GM21723 (cell line): ENCODE measurements around the gene CLSTN1.
A peak's percentile ranks its signal among the peaks of the same experiment; 100 is the strongest.

Experiments used
- ATAC-seq: cut with Tn5 transposase; IDR thresholded peaks from one replicate; pipeline ENCODE4 v1.9.1; 2021; ENCODE audit warnings: mild to moderate bottlenecking, moderate library complexity; ENCODE audit not compliant: unreplicated experiment

The CLSTN1 gene

GRCh38 chr1:9732123-9732971 is 91.4 kb downstream of the CLSTN1 start:
- ATAC-seq: no peak

DNA sequence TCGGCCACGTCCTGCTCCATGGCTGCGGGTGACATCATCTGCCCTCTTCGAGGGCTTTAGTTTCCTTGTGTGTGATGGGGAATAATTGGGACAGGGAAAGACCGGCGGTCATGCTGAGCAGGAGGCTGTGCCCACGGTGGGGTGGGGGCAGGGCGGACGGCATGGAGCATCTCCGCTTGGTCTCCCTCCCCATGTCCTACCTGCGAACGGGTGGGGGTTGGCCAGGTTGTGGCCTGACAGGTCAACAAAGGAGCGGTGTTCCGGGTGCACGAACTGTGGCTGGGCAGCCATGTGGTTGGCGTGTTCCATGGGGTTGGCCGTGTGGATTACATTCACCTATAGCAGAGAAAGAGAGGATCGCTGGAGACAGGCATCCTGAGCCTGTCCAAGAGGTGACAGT is 92.2 kb downstream of the CLSTN1 start:
- ATAC-seq: no peak

DNA sequence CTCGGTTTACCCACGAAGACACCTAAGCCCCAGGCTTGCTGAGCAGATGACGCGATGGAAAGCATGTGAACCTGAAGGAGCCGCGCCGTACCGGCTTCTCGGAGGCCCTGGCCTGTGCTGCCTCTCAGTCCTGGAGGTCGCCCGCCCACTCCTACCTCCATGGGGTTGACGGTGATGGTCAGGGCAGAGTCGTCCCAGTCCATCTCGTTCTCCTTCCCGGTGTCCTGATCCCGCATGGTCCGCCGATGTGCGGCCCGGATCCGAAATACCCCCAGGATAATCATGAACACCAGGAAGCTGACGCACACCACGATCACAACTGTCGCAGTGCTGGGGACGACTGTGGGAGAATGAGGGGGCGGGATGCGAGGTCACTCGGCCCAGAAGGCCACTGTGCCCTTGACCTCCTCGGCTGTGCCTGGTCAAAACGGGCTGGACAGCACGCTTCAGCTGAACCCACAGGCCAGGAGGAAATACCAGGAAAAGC is 92.7 kb downstream of the CLSTN1 start:
- ATAC-seq: no peak

DNA sequence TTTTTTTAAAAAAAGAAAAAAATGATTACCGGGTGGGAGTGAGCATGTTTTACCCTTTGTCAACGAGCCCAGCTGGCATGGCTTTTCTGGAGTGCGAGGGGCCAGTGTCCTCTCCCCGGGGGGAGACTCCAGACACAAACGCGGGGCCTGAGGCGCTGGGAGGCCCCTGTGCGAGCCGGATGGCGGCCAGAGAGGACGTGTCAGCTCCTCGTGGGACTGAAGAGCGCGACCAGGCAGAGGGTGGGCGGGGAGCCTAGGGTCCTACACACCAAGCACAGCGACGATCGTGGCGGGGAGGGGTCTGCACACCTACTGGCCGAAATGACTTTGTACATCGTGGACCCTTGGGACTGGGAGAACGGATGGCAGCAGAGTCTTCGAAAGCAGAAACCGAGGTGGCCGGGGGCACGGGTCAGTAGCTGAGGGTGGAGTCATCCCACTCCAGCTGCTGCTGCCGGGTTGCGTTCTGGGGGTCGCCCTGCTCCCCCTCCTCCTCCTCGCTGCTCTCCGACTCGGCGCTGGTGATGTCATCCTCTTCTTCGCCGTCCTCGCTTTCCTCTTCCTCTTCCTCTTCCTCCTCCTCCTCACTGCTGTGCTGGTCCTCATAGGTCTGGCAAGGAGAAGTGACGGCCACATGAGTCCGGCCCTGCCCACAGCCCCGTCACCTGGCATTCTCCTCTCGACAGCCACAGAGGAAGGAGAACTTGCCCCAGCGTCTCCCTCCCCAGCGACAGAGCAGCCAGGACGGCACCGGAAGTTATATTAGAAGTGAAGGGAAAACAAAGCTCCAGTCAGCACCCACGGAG is 93.5 kb downstream of the CLSTN1 start:
- no peak for ATAC-seq

DNA sequence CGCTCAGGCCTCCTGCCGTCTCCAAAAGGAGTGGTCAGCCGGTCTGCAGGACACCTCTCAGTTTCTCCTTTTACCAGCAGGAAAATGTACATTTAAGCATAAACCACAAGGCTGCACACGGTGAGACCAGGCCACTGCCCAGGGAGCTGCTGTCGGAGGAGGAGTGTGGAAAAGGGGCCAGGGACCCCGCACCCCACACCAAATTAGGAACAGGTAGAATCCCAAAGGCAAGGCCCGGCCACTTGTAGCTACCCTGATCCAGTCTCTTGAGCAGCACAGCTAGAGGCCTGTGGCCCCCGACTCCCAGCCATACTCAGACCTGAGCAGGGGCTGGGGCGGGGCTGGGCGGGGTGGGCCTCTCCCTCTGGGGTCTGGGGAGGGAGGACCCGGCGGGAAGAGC is 94.2 kb downstream of the CLSTN1 start:
- ATAC-seq: no peak

- ATAC-seq: no peak
Observed at GRCh38 chr1:9728451-9729295, 95.1 kb downstream of the CLSTN1 start.

DNA sequence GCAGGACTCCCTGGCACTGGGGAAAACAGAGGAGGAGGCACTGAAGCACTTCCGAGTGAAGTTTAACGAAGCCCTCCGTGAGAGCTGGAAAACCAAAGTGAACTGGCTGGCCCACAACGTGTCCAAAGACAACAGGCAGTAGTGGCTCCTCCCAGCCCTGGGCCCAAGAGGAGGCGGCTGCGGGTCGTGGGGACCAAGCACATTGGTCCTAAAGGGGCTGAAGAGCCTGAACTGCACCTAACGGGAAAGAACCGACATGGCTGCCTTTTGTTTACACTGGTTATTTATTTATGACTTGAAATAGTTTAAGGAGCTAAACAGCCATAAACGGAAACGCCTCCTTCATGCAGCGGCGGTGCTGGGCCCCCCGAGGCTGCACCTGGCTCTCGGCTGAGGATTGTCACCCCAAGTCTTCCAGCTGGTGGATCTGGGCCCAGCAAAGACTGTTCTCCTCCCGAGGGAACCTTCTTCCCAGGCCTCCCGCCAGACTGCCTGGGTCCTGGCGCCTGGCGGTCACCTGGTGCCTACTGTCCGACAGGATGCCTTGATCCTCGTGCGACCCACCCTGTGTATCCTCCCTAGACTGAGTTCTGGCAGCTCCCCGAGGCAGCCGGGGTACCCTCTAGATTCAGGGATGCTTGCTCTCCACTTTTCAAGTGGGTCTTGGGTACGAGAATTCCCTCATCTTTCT is 96.7 kb downstream of the CLSTN1 start:
- ATAC-seq: no peak

DNA sequence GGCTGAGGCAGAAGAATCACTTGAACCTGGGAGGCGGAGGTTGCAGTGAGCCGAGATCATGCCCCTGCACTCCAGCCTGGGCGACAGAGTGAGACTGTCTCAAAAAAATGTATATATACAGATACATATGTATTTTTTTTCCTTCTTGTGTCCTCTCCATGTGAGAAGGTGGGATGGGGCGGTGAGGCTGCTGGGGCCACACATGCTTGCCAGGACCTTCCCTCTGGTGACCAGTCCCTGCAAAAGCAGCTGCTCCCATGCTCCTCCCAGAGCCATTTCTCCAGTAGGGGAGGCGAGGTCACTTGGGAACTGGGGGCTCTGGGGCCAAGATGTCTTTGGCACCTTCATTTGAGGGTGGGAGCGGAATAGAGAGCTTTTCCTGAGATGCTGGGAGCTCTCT is 97.4 kb downstream of the CLSTN1 start:
- ATAC-seq: no peak

GRCh38 chr1:9724706-9725476 is 98.9 kb downstream of the CLSTN1 start:
- peak; percentile 55 for ATAC-seq

DNA sequence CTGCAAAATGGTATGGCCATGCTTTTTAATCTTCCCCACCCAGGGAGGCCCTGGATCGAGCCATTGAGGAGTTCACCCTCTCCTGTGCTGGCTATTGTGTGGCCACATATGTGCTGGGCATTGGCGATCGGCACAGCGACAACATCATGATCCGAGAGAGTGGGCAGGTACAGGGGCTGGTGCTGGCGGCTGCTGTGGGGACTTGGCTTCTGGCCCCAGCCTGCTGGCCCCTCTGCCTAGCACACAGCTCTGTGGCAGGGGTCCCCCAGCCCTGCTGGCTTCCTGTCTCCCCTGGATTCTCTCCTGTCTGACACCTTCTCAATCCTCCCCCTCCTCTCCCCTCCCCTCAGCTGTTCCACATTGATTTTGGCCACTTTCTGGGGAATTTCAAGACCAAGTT is 99.8 kb downstream of the CLSTN1 start:
- no peak for ATAC-seq

DNA sequence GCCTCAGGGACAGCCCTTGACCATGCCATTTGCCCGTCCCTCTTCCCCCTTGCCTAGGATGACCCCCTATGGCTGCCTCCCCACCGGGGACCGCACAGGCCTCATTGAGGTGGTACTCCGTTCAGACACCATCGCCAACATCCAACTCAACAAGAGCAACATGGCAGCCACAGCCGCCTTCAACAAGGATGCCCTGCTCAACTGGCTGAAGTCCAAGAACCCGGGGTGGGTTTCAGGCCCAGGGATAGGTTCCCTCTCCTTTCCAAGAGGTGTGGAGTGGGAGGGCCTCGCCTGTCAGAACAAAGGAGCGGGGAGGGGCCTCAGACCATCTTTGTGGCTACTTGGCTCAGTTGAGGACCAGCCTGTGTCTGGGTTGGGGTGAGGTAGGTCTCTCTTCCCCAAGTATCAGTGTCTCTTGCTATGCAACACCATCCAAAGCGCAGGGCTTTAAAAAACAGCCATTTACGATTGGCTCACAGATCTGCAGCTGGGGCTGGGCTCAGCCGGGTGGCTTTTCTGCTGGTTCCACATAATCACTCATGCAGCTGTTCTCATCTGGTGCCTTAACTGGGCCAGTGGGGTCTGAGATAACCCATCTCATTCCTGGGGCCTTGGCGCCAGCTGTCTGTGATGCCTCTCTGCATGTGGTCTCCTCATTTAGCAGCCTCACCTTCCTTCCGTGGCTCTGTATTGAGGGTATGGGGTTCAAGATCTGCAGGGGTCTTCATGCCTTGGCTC is 100.5 kb downstream of the CLSTN1 start:
- ATAC-seq: no peak

DNA sequence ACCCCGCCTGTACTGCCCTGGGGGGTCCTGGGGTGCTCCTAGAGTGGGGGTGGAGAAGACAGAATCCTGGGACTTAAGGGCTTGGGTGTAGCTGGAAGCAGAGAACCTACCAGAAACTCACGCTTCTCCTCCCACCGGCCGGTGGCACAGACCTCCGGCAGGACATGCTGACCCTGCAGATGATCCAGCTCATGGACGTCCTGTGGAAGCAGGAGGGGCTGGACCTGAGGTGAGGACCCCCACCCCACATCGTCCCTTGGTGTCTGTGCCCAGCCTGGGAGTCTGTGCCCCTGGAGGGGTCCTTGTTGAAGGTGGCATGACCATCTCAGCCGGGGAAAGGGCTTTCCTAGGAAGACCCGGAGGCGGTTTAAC is 101.4 kb downstream of the CLSTN1 start:
- ATAC-seq: no peak

GRCh38 chr1:9721606-9722377 is 102.0 kb downstream of the CLSTN1 start:
- no peak for ATAC-seq

- no peak for ATAC-seq
Observed at GRCh38 chr1:9720785-9721605, 102.8 kb downstream of the CLSTN1 start.

DNA sequence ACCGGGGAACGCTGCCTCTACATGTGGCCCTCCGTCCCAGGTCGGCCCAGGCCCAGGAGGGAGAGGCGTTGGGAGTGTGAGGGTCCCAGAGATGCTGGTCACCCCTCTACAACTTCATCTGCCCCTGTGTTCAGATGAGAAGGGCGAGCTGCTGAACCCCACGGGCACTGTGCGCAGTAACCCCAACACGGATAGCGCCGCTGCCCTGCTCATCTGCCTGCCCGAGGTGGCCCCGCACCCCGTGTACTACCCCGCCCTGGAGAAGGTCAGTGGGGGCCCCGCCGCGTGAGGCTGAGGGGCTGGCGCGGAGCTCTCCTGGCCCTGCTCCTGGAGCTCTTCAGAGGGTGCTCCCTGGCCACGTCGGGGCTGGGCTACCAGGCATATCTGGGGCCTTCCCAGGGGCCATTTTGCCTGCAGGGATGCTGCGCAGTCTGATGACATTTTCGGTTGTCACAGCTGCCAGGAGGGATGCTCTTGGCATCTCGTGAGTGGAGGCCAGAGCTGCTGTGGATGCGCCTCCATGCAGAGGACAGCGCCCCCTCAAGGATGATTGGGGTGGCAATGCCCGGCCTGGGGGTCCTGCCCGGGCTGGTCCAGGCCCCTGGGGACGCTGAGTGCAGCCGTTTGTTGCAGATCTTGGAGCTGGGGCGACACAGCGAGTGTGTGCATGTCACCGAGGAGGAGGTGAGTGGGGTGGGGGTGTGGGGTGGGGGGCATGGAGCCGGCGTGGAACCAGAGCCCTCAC is 103.6 kb downstream of the CLSTN1 start:
- ATAC-seq: no peak

DNA sequence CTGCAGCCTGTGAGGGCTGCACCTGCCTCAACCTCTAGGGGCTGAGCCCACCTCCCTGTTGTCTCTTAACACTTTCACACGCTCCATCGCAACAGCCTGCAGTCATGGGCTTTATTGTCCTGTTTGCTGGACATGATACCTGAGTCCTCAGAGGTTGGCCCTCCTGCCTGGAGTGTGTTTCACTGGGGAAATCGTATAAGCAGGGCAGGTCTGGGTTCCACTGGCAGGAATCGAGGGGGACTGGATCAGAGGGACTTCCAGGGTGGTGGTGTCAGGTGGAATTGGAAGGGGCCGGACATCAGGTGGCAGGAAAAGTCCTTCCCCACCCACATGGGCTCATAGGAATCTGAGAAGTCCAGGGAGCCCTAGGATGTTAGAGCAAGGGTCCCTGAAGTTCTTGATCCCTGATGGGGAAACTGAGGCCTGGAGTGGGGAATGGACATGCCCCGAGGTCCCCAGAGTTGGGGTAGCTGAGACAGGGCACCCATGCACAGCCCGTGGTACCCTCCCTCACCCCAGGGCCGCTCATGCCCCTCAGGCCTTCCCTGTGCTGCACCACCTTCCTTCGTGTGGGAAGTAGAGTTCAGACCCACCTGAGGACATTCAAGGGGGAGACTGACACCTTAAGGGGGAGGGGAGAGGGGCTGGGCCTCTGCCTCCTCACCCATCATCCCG is 105.6 kb downstream of the CLSTN1 start:
- no peak for ATAC-seq
